ENCODE measurements around the gene ICE2.

DNA sequence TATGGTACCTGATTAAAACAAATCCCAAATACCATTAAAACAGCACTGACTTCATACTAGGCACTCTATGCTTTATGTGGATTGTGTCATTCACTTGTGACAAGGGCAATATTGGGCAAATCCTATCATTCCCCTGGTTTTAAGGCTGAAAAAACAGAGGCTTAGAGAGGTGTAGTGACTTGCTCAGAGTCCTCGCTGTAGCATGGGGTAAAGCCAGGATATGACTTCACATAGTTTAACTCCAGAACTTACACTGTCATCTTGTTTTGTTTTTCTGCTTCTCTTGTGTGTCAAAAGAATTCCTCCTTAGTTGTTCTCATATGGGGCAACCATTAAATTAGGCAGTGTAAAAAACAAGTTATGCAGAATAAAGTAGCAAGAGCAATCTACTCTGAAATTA, 40.3 kb upstream of the ICE2 start:
- TF ChIP-seq EP300 (IDR thresholded peaks at IDR 0.05) (no peak), POLR2A (IDR thresholded peaks at IDR 0.05) (no peak)
